Breast epithelium (tissue), 3 donors: ENCODE results near the gene SORBS1.

ENCODE experiments used
- CTCF ChIP-seq, 3 donors: fragments of 450-650 bp; IDR thresholded peaks; one replicate each; pipeline ENCODE4 v1.5.1; 2016 to 2017; ENCODE audit warnings: antibody characterized with exemption in 3 of 3, mild to moderate bottlenecking in 3 of 3, moderate library complexity in 3 of 3
- POLR2A ChIP-seq: fragments of 450-650 bp; IDR thresholded peaks from one replicate; pipeline ENCODE4 v1.6.1; 2016; ENCODE audit warnings: antibody characterized with exemption, mild to moderate bottlenecking, moderate library complexity
- POLR2AphosphoS5 ChIP-seq, 3 donors: sonication (generic); formaldehyde crosslinking; IDR thresholded peaks; one replicate each; pipeline ENCODE4 v1.6.1; 2017; ENCODE audit warnings: antibody characterized with exemption in 3 of 3

DNA sequence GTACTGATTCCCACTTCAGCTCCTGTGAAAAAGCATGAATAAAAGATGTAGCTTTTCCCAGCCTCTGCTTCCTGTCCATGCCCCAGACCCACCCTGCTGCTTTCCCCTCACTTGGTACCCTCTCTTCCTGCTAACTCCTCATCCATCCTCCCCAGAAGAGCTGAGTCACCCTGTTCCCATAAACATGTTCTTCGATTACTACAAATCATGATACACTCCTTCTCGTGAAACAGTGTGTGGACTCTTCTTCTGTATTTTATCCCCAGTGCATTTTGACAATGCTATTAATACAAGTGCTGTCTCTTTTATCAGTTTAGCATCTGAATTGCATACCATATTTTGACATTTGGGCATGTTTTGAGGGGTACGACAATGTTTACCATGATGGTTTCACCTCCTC is 45.8 kb upstream of the SORBS1 start:
- TF ChIP-seq POLR2A, result no peak
- TF ChIP-seq CTCF (IDR thresholded peaks at IDR 0.05), result no peak
- no peak for TF ChIP-seq POLR2AphosphoS5 (IDR thresholded peaks at IDR 0.05)
